HG03139 (cell line): Measurements from ENCODE around the gene BID.

Experiments used
- ATAC-seq: cut with Tn5 transposase; IDR thresholded peaks from one replicate; pipeline ENCODE4 v1.9.1; 2021; ENCODE audit not compliant: unreplicated experiment

BID gene

DNA sequence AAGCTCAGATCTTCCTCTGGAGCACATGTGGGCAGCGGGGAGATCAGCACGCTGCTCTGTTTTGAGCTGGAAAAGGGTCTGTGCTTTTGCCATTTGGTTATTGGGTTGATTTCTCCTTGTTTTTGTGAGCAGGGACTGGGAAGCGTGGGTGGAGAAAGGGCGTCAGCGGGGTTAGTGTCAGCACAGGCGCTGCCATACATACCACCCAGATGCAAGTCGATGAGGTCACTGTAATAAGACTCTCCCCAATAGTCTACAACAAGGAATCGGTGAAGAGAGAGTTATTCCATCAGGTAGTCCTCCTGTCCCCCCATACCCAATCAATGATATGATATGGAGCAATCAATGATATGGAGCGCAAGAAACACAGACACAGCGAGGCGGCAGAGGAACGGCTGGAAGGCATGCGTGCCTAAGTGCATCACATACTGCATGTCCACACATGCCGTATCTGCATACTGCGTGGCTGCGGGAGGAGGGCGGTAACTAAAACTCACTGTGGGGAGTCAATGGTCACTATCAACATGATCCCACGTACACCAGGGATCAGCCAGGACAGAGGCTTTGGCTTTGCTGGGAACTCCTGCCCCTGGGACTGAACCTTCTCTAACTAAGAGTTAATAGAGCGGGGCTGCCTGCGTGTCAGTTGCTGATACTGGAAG is 29.5 kb upstream of the BID start:
- ATAC-seq, result no peak

DNA sequence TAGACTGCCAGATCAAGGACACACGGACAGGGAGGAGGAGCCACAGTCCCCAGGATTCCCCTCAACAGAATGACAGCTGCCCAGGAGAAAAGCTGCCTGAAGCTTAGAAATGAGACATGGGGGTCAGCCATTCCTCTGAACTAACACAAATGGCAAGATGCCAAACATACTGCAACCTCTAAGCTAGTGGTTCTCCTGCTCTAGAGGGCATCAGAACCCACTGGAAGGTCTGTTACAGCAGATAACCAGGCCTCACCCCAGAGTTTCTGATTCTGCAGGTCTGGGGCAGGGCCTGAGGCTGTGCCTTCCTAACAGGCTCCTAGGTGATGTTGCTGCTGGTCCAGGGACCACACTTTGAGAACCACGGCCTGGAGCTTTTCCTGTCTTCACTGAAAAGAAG is 28.6 kb upstream of the BID start:
- ATAC-seq, result no peak

DNA sequence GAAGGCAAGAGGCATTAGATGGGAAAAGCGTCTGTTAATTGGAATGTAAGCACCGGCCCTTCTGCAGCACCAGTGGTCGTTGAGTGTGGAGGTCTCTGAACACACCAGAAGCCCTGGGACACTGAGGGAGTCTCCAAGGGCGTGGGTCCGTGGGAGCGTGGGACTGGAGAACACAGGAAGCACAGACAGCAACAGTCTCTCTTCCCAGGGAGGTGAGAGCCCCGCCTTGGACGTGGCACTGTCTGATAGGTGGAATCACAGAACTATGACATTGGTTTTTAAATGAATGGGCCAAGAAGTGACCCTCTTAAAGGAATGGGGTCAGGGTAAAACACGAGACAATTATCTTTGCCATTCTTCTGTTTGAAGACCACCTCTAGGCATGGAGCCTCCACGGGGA is 28.1 kb upstream of the BID start:
- no peak for ATAC-seq

DNA sequence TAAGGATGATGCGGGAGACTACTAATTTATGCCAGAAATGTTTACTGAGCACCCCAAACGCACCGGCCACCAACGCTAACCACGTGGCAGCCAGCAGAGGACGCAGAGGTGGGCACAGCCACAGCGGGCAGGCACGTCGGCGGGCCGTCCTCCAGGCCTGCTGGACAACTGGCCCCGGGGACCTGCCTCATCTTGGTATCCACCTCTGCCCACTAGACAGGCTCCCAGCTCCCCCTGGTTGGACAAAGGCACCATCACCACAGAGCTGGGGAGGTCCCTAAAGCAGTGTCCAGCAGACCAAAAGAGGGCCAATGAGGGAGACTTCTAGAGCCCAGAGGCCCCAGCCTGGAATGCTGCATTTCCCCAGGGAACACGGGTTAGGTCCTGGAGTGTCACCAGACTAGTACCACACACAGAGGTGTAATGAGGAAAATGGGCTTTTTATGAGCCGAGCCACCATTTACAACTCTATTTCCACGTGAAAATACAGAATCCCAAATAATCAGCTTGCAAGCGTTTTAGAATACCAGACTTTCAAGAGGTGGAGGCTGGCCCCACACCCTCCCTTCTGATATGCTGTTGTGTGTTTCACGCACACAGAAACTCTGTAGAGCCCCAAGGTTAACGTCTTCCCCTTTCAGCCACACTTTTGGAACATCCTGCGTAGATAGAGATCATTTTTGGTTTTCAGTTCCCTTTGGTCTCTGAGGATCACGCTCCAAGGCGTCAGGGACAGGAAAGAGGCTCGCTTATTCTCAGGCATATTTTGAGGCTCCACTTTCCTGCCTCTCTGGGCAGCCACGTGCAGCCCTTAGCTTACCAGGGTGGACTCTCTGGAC is 23.7 kb upstream of the BID start:
- ATAC-seq, result peak; percentile 44

DNA sequence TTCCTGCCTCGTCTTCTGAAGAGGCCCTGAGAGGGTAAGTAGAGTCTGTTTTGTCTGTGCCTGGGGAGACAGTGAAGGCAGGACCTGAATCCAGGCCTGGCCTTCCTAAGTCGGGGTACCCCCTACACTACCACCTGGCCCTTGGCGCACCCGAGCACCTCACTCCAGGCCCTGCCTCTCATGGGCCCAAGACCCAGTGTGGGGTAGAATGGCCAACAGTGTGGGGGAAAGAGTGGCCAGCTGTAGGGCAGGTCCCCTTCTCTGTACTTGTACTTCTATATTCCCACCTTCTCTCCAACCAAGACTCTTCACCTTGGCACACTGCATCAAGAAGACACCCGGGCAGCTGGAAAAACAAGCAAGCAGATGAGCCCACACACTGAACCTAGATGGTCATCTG is 22.4 kb upstream of the BID start:
- no peak for ATAC-seq

DNA sequence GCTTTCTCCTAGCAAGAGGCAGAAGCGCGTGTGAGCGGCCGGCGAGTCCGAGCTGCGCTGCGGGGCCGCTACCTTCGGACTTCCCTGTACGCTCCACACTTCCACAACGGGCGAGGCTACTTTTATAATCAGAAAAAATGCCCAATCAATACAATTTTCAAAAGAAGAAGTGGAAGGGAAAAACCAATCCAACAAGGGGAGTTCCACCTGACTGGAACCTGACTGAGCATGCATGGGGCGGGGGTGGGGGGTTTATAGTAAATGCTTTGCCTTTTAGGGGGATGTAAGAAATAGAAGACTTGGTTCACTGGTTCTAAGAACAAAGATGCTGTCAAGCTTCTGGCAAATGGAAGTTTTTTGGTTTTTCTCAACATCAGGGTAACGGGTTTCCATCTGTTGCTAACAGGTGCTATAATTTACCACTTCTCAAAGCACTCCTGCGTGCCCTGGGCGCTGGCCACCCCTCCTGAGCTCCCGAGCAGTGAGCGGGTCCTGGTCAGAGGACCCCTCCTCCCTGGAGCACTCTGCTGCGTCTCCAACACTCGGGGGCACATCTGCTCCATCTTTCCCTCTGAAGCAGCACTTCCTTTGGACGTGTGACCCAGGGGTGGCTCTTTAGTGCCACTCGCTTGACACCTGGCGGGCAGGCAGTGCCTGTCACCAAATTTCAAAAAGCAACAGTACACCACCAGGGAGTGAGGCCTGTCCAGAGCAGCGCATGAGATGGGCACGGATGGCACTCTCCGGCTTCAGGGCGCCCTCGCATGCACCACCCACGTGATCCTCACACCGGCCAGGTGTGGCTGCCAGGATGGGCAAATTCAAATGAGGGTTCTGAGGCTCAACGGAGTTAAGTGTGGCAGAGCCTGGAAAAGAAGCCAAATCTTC is 21.6 kb upstream of the BID start:
- no peak for ATAC-seq

DNA sequence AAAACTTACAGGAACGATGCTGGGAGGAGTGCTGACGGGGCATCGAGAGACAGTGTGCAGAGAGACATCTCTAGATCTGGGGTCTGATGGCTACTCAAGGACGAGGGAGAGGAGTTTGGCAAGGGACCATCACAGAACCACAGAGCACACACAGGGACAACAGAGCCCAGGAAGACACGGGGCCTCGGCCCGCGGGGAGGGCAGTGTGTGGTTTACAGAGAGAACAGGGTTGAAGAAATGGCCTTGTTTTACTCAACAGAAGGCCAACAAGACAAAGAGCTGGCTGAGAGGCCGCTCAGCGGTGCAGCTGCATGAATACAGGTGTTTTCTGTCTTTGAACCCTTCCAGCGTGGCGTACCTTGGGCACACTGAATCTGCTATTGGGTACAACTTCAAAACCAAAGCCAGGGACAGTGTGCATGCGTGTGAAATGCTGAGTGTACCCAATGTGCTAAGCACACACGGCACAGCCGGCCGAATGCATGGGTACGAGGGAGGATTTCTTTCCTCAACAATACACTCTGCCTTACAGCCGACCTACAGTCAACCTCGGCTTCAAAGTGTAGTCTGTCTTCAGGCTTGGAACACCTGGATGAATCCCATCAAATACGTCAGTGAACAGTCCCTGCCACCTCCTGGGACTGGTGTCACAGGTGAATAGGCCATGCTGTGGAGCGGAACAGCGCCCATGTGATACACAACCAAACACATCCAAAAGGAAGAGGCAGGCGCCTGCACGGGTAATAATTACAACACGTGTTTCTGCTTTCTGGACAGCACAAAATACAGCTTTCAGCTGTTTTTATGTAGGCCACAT is 20.7 kb upstream of the BID start:
- ATAC-seq, result no peak

DNA sequence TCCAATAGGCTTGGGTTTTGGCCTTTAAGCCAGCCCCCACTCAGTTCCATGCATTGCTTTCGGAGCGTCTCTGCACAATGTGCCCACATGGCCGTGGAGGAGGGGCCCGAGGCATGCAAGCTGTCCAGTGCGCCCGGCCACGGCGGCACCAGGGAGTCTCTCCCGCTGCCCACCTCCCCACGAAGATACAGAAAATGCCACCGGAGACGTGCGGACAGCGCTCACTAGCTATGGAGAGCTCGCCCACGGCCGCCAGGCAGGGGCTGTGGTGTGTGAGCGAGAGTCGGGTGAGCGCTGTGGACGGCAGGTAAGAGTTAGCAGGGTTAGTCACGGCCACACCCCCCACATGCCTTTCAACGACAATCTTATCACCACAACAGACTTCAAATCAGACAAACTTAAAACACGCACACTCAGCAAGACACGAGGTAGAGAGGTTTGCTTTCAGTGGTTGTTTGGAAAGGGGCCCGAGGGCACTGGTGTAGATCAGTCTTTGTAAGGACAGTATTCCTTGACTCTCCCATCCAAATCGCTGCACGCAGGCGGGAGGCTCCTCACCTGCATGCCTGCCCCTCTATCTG is 18.7 kb upstream of the BID start:
- ATAC-seq, result no peak

DNA sequence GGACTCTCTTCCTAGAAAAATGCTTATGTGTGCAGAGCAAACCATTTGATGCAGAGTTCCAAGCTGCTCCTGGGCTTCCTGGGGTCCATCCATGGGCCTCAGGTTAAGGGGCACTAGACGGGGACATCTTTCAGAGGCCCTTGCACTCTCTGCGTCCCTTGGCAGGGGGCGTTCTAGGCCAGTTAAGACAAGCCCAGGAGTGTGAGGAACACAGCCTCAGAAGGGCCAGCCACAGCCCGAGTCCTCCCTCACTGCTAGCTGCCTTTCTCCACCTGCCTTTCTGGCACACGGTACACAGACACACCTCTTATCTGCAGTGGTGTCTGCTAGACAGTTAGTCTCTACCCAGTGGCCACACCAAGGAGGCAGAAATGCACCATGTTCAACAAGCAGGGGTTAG is 18.0 kb upstream of the BID start:
- no peak for ATAC-seq

DNA sequence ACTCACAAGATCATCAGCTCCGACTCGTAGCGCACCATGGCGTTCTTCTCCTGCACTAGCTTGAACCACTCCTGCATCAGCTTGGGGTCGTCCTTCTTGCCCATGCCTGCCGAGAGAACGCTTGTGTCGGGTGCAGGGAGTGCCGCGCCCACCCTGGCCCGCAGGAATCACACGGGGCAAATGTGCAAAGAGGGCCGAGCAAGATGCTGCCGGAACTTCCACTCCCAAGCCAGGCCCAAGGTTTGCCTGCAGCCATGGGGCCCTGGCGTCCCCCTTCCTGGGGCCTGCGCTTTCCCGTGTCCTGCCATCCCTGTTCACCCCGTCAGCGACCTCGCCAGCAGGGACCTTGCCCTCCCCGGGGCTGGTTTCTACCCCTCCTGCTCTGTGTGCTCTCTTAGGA is 16.9 kb upstream of the BID start:
- ATAC-seq, result no peak

DNA sequence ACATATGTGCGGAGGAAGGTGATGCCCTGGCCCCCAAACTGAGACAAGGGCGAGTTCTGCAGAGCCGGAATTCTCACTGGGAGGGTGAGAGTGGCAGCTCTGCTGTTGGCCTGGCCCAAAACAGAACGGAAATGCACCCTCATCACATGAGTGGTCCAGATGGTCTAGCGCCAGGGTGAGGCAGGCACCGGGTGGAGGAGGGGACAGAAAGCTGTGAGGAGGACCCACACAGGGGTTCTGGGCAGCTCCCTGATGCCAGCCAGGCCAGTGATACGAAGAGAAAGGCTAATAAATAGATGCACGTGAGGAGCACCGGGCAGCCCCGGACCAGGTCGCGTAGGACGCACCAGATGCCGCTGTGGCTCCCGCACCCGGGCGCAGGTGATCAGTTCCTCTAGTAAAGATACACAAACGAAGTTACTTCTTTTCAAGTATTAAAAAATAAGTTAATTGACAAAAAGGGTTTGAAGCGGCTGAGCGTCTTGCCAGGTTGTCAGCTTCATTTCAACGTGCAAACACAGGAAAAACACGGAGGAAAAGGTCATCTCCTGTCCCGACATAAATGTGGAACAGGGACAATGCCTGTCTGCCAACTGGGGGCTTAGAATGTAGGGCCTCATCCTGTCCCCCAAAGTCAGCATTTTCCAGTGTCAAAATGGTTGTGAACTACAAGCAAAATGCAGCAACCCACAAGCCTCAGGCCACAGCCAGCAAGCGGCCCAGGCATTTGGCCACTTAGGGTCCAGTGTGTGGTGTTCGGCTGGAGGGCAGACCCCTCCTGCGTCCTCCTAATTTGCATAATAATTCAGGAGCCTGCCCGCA is 15.3 kb upstream of the BID start:
- ATAC-seq, result no peak

DNA sequence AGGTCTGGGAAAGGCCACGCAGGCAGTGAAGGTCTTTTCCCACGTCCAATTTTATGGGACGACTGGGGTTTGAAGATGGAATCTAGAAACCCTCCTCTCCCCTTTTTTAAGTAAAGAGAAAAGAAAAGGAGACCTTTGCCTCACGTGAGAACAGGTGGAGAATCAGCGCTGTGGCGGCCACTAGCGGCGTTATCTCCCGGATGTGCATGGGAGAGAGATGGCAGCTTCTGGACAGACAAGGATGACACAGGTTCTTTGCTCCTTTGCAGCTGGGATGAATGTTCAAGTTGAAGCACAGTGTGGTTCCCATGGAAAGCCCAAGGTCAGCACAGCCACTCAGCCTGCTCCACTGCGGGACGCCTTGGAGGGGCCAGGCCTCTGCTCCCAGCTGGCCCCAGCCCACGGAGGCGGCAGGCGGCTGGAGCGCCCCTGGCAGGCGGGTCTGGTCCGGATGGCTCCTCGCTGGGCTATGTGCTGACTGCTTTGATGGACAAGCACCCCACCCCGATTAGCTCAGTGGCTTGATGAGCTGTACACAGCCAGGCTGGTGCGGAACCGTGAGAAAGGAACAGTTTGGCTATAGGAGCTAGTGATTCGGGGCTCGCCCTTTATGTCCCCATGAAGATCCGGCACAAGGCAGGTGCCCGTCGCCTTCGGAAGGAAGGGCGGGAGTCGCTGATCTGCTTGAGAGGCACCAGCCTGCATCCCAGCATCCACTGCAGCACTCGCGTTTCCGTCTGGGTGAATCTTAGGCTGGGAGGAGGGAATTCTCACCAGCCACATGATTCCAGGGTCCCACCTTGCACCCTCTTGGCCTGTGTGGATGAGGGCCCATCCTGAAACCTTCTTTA is 14.5 kb upstream of the BID start:
- ATAC-seq, result no peak

DNA sequence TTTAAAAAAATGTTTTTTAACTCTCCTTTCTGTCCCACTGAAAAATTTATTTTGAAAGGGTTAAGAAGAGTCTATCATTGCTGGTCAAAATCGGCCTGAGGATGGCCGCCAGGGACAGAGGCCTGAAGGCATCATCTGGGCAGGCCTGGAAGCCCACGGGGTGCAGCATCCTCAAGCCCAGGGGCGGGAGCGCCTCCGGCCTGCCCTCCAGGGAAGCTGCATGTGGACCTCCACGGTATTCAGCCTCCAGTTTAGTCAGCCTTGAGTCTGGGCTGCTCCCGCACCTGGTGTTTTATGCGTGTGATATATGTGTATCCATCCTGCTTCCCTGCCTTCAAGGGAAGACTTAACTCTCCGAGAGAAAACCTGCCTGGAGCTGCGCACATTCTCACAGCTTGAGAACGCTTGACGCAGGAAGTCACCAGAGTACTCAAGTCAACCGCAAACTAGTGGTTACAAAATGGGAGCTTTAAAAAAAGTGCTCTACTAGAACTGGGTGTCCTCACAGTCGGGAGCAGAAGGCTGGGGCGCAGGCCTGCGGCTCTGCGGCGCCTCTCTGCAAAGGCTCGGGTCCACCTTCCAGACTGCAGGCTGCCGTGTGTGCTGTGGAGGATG is 13.6 kb upstream of the BID start:
- no peak for ATAC-seq

DNA sequence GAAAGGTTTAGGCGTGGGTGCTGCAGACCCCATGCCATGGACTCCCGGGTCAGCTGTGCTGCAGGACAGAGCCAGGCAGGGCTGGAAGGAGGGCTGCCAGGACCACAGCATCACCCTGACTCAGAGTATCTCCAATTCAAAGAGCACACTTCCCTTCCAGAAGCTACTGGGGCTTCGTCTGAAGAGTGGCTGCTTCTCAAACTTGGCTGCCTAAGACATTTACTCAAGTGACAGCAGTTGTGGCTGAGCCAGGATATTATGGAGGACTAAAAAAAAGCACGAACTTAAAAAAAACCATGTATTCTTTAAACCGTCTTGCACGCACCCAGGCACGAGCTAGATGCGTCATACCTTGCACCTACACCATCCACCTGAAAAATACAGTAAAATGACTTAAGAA is 13.0 kb upstream of the BID start:
- ATAC-seq, result no peak

DNA sequence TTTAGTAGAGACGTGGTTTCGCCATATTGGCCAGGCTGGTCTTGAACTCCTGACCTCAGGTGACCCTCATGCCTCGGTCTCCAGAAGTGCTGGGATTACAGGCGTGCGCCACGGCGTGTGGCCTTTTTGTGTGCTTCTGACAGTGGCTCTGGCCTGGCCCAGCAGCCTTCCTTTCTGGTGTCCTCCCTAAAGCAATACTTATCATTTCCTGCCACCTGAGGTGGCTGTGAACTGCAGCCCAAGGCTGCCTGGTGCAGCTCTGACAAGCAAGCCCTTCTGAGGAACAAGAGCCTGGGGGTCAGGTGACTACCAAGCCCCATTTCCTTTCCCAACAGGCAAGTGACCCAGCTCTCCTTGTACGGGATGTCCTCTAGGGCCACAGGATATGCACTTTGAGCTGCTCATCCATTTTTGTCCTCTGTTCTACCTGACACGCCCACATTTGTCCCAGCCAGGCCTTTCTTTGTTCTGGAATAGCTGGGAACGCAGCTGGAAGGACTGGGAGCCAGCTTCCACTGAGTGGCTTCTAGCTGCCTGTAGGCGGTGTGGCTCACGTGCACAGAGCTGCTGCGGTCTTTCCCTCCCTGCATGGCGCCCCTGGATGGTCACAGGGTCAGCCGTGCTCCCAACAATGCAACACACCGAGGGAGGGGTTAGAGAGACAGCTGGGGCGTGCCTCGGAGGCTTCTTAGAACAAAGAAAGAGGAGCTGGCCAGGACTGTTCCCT is 12.3 kb upstream of the BID start:
- no peak for ATAC-seq

DNA sequence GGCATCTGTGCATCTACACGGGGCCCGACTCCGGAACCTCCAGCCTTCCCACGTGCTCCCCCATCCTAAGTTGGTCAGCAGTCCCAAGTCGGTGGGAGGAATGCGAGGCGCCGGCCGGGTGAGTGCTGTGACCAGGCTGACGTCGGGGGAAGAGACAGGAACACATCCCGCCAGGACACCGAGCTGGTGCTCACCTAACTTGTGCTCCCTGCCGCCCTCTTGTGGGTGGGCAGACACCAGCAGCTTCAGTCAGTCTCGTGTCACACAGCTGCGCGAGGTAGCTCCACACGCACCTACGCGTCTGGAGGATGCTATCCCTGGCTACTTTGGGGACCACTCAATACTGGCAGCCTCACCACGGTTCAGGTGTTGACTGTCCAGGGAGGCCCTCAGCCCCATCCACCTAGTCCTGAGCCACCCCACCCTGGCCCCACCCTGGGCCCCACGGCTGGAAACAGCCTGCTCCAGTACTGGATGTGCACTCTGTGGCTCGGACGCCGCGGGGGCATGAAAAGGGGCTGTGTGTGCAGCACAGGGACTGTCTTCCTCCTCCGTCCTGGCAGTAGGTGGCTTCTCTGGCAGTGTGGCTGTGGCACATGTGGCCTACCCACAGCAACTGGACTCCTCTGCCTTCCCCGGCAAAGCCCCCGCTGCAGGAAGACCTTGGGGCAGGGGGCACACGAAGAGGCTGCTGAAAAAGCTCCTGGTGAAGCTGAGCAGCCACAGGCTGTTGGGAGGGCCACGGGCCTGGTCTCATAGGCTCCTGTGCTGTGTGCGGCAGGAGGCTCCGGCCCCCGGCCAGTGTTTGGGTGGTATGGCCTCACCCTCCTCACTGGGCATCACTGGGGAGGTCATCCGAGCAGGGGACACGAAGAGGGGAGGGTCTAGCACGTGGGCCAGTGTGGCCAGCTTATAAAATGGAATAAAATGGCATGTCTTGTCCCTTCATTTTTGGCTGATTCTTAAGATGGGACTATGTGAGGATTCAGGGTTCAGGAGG is 11.2 kb upstream of the BID start:
- ATAC-seq, result no peak
